NB4 (cell line): ENCODE measurements around the gene SLC25A5.

Source experiments
- DNase-seq: peaks from one replicate; pipeline ENCODE4 v3.0.0; 2010; ENCODE audit warnings: low read depth
- H3K4me3 ChIP-seq: one replicate; pipeline ENCODE4 v1.5.1; 2011; ENCODE audit warnings: mild to moderate bottlenecking, low read depth, low read length, moderate library complexity
- CTCF ChIP-seq: IDR thresholded peaks from one replicate; pipeline ENCODE4 v1.5.1; 2012; ENCODE audit warnings: low read depth, low read length
- MAX ChIP-seq: IDR thresholded peaks from 2 replicates; pipeline ENCODE4 v1.6.1; 2011; ENCODE audit warnings: low read depth, low read length
- MYC ChIP-seq: IDR thresholded peaks from 2 replicates; pipeline ENCODE4 v1.6.1; 2011; ENCODE audit warnings: low read depth, low read length
- POLR2A ChIP-seq: IDR thresholded peaks from 2 replicates; pipeline ENCODE4 v1.6.1; 2011; ENCODE audit warnings: mild to moderate bottlenecking; ENCODE audit not compliant: insufficient read length; ENCODE audit errors: extremely low read depth

Gene SLC25A5

GRCh38 chrX:119467842-119468550, at the start of gene SLC25A5:
TSS of gene SLC25A5 (plus strand) at chrX:119468444. CDS start at chrX:119468516, 72 bp downstream.
- TF ChIP-seq MYC (no peak), POLR2A (peak; percentile 88)
- DNase-seq = peak; percentile 90
- peak within 1 kb of the TSS; percentile 78 for H3K4me3 ChIP-seq

- no peak for DNase-seq
- no peak overlapping the region for H3K4me3 ChIP-seq
- TF ChIP-seq CTCF (no peak), MYC (no peak), MAX (no peak), POLR2A (no peak)
Measured at GRCh38 chrX:119419146-119419545, 49.1 kb upstream of the SLC25A5 start.

- TF ChIP-seq POLR2A = no peak
- no peak for TF ChIP-seq CTCF
- no peak for TF ChIP-seq MYC
- no peak for TF ChIP-seq MAX
- no peak for DNase-seq
- no peak overlapping the region for H3K4me3 ChIP-seq
Measured at GRCh38 chrX:119419898-119420297, 48.3 kb upstream of the SLC25A5 start.

- no peak for DNase-seq
Measured at GRCh38 chrX:119421016-119421705, 47.1 kb upstream of the SLC25A5 start.

GRCh38 chrX:119423631-119424030, 44.6 kb upstream of the SLC25A5 start:
- DNase-seq = no peak
- no peak overlapping the region for H3K4me3 ChIP-seq
- no peak for TF ChIP-seq CTCF
- TF ChIP-seq MYC = no peak
- no peak for TF ChIP-seq POLR2A
- TF ChIP-seq MAX = no peak

More at GRCh38 chrX:119421016-119421705, 47.1 kb upstream of the SLC25A5 start:
- no peak for TF ChIP-seq MAX
- no peak for TF ChIP-seq POLR2A
- no peak for TF ChIP-seq MYC
- TF ChIP-seq CTCF = no peak
- H3K4me3 ChIP-seq = no peak overlapping the region

GRCh38 chrX:119424999-119425398, 43.2 kb upstream of the SLC25A5 start:
- no peak for TF ChIP-seq POLR2A
- no peak for TF ChIP-seq CTCF
- TF ChIP-seq MAX = no peak
- no peak for TF ChIP-seq MYC
- H3K4me3 ChIP-seq = no peak overlapping the region
- no peak for DNase-seq
